Neural crest cell (in vitro differentiated cells): ENCODE results near the gene PHF2. TPM values are rescaled to one million over a fixed set of nuclear protein-coding genes. Genes with fewer than 3 reads are reported as not detected.

ENCODE experiments used
- DNase-seq: peaks from one replicate; pipeline ENCODE4 v3.0.0; 2021; ENCODE audit warnings: low read depth, mixed read lengths, low spot score
- H3K27ac Mint-ChIP-seq: one replicate; pipeline ENCODE4 v1.8.0; 2021; ENCODE audit warnings: mild to moderate bottlenecking, mixed read lengths; ENCODE audit not compliant: unreplicated experiment
- H3K27me3 Mint-ChIP-seq: 2 replicates; pipeline ENCODE4 v1.8.0; 2021; ENCODE audit warnings: low read depth, mild to moderate bottlenecking, mixed read lengths
- H3K36me3 Mint-ChIP-seq: 2 replicates; pipeline ENCODE4 v1.8.0; 2021; ENCODE audit warnings: low read depth, mild to moderate bottlenecking, mixed read lengths
- H3K4me1 Mint-ChIP-seq: 2 replicates; pipeline ENCODE4 v1.8.0; 2021; ENCODE audit warnings: mixed read lengths
- H3K4me3 Mint-ChIP-seq: one replicate; pipeline ENCODE4 v1.8.0; 2021; ENCODE audit warnings: mild to moderate bottlenecking, mixed read lengths
- H3K9me3 Mint-ChIP-seq: 2 replicates; pipeline ENCODE4 v1.8.0; 2021; ENCODE audit warnings: mixed read lengths
- CTCF ChIP-seq: fragments of 200-600 bp; sonication (generic); conservative IDR thresholded peaks from 2 replicates; pipeline ENCODE4 v1.5.0; 2021; ENCODE audit warnings: antibody characterized with exemption, mild to moderate bottlenecking
- total RNA-seq: library from RNA; stranded (reverse); gene quantifications from 2 replicates; pipeline ENCODE4 v1.2.1, GENCODE V29; 2021

The PHF2 gene
- total RNA-seq, 1 donor from 2014 or later, result 34.4 TPM

GRCh38 chr9:93598647-93599241 is 22.4 kb downstream of the PHF2 start:
- H3K36me3 Mint-ChIP-seq, result peaks cover 6% of the 10 kb centered on the region
- no peak for TF ChIP-seq CTCF
- H3K27me3 Mint-ChIP-seq, result no peaks in the 10 kb centered on the region
- no peaks in the 10 kb centered on the region for H3K9me3 Mint-ChIP-seq
- H3K4me1 Mint-ChIP-seq, result peaks cover 33% of the 10 kb centered on the region
- H3K4me3 Mint-ChIP-seq, result no peak overlapping the region
- DNase-seq, result no peak
- H3K27ac Mint-ChIP-seq, result no peak overlapping the region

- DNase-seq, result no peak
- Mint-ChIP-seq H3K27me3 (no peaks in the 10 kb centered on the region), H3K4me1 (peaks cover 33% of the 10 kb centered on the region), H3K36me3 (peaks cover 10% of the 10 kb centered on the region), H3K27ac (no peak overlapping the region), H3K9me3 (peaks cover 2% of the 10 kb centered on the region), H3K4me3 (no peak overlapping the region)
- no peak for TF ChIP-seq CTCF
Measured at GRCh38 chr9:93599571-93600403, 23.4 kb downstream of the PHF2 start.

- Mint-ChIP-seq H3K9me3 (peaks cover 5% of the 10 kb centered on the region), H3K4me3 (no peak overlapping the region), H3K27me3 (no peaks in the 10 kb centered on the region), H3K27ac (no peak overlapping the region), H3K36me3 (peaks cover 14% of the 10 kb centered on the region), H3K4me1 (peaks cover 33% of the 10 kb centered on the region)
- no peak for TF ChIP-seq CTCF
- no peak for DNase-seq
Measured at GRCh38 chr9:93600504-93600903, 24.1 kb downstream of the PHF2 start.

GRCh38 chr9:93601063-93601462 is 24.7 kb downstream of the PHF2 start:
- Mint-ChIP-seq H3K36me3 (peaks cover 16% of the 10 kb centered on the region), H3K9me3 (peaks cover 7% of the 10 kb centered on the region), H3K27ac (no peak overlapping the region), H3K4me3 (no peak overlapping the region), H3K4me1 (peaks cover 31% of the 10 kb centered on the region), H3K27me3 (no peaks in the 10 kb centered on the region)
- DNase-seq, result no peak
- TF ChIP-seq CTCF, result no peak

- H3K4me1 Mint-ChIP-seq, result peaks cover 30% of the 10 kb centered on the region
- H3K27me3 Mint-ChIP-seq, result no peaks in the 10 kb centered on the region
- peaks cover 22% of the 10 kb centered on the region for H3K36me3 Mint-ChIP-seq
- no peak for DNase-seq
- H3K9me3 Mint-ChIP-seq, result peaks cover 12% of the 10 kb centered on the region
- H3K4me3 Mint-ChIP-seq, result no peak overlapping the region
- H3K27ac Mint-ChIP-seq, result no peak overlapping the region
- no peak for TF ChIP-seq CTCF
Measured at GRCh38 chr9:93601666-93602065, 25.3 kb downstream of the PHF2 start.
